PC-3 (cell line): ENCODE data around the gene H2BK1. TPM values are rescaled to one million over a fixed set of nuclear protein-coding genes. Genes with fewer than 3 reads are reported as not detected.

Source experiments
- ATAC-seq: fragments of 200-7000 bp; cut with Tn5 transposase; 2 replicates; pipeline ENCODE4 v1.9.1; 2020; ENCODE audit warnings: mild to moderate bottlenecking, moderate library complexity
- BruUV-seq: library from RNA; stranded (reverse); fragments of 400-500 nt; replicated peaks from 2 replicates; lab custom pipeline; 2021; lab: Mats Ljungman, UMichigan
- CTCF ChIA-PET: fragments of 300-600 bp; sonication (Branson Sonifier 250); formaldehyde crosslinking; loops from one replicate; lab custom pipeline; 2022; ENCODE audit warnings: antibody characterized with exemption; lab: Charles Lee
- POLR2A ChIA-PET: fragments of 300-600 bp; sonication (Branson Sonifier 250); formaldehyde crosslinking; loops from one replicate; lab custom pipeline; 2022; ENCODE audit warnings: antibody characterized with exemption; ENCODE audit not compliant: unreplicated experiment; lab: Charles Lee
- DNase-seq: peaks from one replicate; pipeline ENCODE4 v3.0.0-alpha.2; 2015
- H2AFZ ChIP-seq: fragments of 300-600 bp; sonication (generic); 2 replicates; pipeline ENCODE4 v1.6.0; 2016; ENCODE audit warnings: antibody characterized with exemption, low read length
- H3F3A ChIP-seq: fragments of 300-600 bp; sonication (generic); one replicate; pipeline ENCODE4 v1.6.0; 2017; ENCODE audit warnings: antibody characterized with exemption, low read length, control low read depth, mild to moderate bottlenecking; ENCODE audit not compliant: unreplicated experiment
- H3K27ac ChIP-seq: fragments of 300-600 bp; sonication (generic); 2 replicates; pipeline ENCODE4 v1.5.1; 2016; ENCODE audit warnings: mild to moderate bottlenecking, low read length
- H3K27me3 ChIP-seq: fragments of 300-600 bp; sonication (generic); 2 replicates; pipeline ENCODE4 v1.6.1; 2016; ENCODE audit warnings: low read length, mixed read lengths
- H3K36me3 ChIP-seq: fragments of 300-600 bp; sonication (generic); 2 replicates; pipeline ENCODE4 v1.6.1; 2016; ENCODE audit warnings: low read depth, mixed run types, low read length, mixed read lengths
- H3K4me1 ChIP-seq: fragments of 300-600 bp; sonication (generic); 2 replicates; pipeline ENCODE4 v1.5.1; 2016; ENCODE audit warnings: low read length; ENCODE audit not compliant: insufficient read depth
- H3K4me2 ChIP-seq: fragments of 300-600 bp; sonication (generic); 2 replicates; pipeline ENCODE4 v1.6.0; 2016; ENCODE audit warnings: low read length
- H3K4me3 ChIP-seq: fragments of 300-600 bp; sonication (generic); 2 replicates; pipeline ENCODE4 v1.5.1; 2016; ENCODE audit warnings: mild to moderate bottlenecking, low read length, mixed read lengths
- H3K79me2 ChIP-seq: fragments of 300-600 bp; sonication (generic); 2 replicates; pipeline ENCODE4 v1.6.1; 2017; ENCODE audit warnings: low read length, mixed read lengths
- H3K9ac ChIP-seq: fragments of 300-600 bp; sonication (generic); 2 replicates; pipeline ENCODE4 v1.6.0; 2016; ENCODE audit warnings: mild to moderate bottlenecking, low read length
- H3K9me2 ChIP-seq: fragments of 300-600 bp; sonication (generic); replicated peaks from 2 replicates; pipeline ENCODE4 v1.6.1; 2016; ENCODE audit warnings: mixed run types, low read length, mixed read lengths
- H3K9me3 ChIP-seq: fragments of 300-600 bp; sonication (generic); 2 replicates; pipeline ENCODE4 v1.6.1; 2016; ENCODE audit warnings: low read length, mixed read lengths
- H4K20me1 ChIP-seq: fragments of 300-600 bp; sonication (generic); 2 replicates; pipeline ENCODE4 v1.6.1; 2016; ENCODE audit warnings: low read length, mixed read lengths
- EZH2 ChIP-seq: fragments of 300-600 bp; sonication (generic); IDR thresholded peaks from one replicate; pipeline ENCODE4 v1.6.1; 2017; ENCODE audit warnings: antibody characterized with exemption, mild to moderate bottlenecking, low read length; ENCODE audit not compliant: unreplicated experiment
- EZH2phosphoT487 ChIP-seq: fragments of 300-600 bp; sonication (generic); IDR thresholded peaks from 2 replicates; pipeline ENCODE4 v1.6.1; 2018; ENCODE audit warnings: mild to moderate bottlenecking, antibody characterized with exemption, low read length, borderline replicate concordance
- intact Hi-C: fragments of 100-400 bp; cut with micrococcal nuclease; formaldehyde crosslinking; loops from 2 replicates; pipeline ENCODE4 v1.9.0; 2023
- total RNA-seq: library from RNA; depleted of rRNA; stranded (reverse); fragments of >200 nt; gene quantifications from 2 replicates; pipeline ENCODE4 v1.2.3, GENCODE V29; 2014
- TF ChIP-seq, protein P1 (sequence below): fragments of 300-600 bp; sonication (generic); conservative IDR thresholded peaks from 2 replicates; pipeline ENCODE4 v1.5.1; 2017; ENCODE audit warnings: antibody characterized with exemption, low read depth, mild to moderate bottlenecking, low read length

Gene H2BK1
- total RNA-seq, 1 experiment from 2014 or later: not detected

DNA sequence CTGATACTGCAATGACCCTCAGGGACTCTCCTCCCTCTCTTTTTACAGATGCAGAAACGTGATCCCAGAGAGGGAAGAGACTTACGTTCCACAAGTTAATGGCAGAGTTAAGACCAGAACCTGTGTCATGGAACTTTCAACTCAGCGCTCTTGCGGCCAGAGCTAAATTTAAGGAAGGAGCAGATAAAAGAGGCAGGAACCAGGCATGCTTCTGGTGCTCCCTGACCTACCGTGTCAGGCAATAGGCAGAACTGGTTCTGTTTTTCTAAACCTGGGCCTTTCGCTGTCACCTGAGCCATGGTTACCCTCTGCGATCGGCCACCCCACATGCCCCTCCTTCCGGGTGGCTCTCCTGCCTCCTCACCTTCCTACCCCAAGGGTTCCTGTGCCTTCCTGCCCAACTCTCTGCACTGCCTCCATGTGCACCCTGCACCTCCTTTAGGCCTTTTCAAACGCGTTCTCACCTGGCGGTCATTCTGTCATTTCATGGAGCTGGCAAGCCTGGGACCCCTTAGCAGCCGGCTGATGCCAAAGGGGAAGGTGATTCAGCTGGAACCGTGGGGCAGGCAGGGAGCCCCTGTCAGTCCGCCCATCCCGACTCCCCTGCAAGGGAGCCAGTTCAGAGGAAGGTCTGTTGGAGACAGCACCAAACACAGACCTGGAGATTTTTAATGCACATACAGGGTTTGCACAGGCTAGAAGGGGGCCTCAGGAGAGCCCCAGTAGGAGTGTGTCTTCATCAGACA is 35.1 kb downstream of the H2BK1 start:
- no peaks in the 10 kb centered on the region for H3F3A ChIP-seq
- H3K4me2 ChIP-seq: no peak overlapping the region
- DNase-seq (no peak), ATAC-seq (no peak)
- H3K27ac ChIP-seq: no peak overlapping the region
- CTCF ChIA-PET: no interaction called here
- H4K20me1 ChIP-seq: no peaks in the 10 kb centered on the region
- no peak overlapping the region for H3K4me3 ChIP-seq
- TF ChIP-seq, protein P1, sequence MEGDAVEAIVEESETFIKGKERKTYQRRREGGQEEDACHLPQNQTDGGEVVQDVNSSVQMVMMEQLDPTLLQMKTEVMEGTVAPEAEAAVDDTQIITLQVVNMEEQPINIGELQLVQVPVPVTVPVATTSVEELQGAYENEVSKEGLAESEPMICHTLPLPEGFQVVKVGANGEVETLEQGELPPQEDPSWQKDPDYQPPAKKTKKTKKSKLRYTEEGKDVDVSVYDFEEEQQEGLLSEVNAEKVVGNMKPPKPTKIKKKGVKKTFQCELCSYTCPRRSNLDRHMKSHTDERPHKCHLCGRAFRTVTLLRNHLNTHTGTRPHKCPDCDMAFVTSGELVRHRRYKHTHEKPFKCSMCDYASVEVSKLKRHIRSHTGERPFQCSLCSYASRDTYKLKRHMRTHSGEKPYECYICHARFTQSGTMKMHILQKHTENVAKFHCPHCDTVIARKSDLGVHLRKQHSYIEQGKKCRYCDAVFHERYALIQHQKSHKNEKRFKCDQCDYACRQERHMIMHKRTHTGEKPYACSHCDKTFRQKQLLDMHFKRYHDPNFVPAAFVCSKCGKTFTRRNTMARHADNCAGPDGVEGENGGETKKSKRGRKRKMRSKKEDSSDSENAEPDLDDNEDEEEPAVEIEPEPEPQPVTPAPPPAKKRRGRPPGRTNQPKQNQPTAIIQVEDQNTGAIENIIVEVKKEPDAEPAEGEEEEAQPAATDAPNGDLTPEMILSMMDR: no peak
- no peak for TF ChIP-seq EZH2
- TF ChIP-seq EZH2phosphoT487: no peak
- 0 out of 2 replicates have a peak, but pooled peaks cover 4% of the 10 kb centered on the region for H3K4me1 ChIP-seq
- no peaks in the 10 kb centered on the region for H3K9me3 ChIP-seq
- no peaks in the 10 kb centered on the region for H3K9me2 ChIP-seq
- no peak overlapping the region for H2AFZ ChIP-seq
- no peaks in the 10 kb centered on the region for H3K79me2 ChIP-seq
- 0 out of 2 replicates have a peak, but pooled peaks cover 14% of the 10 kb centered on the region for H3K27me3 ChIP-seq
- H3K9ac ChIP-seq: no peak overlapping the region
- intact Hi-C loops: no loop called here
- POLR2A ChIA-PET: no interaction called here
- BruUV-seq: no TSS peak
- no peaks in the 10 kb centered on the region for H3K36me3 ChIP-seq

DNA sequence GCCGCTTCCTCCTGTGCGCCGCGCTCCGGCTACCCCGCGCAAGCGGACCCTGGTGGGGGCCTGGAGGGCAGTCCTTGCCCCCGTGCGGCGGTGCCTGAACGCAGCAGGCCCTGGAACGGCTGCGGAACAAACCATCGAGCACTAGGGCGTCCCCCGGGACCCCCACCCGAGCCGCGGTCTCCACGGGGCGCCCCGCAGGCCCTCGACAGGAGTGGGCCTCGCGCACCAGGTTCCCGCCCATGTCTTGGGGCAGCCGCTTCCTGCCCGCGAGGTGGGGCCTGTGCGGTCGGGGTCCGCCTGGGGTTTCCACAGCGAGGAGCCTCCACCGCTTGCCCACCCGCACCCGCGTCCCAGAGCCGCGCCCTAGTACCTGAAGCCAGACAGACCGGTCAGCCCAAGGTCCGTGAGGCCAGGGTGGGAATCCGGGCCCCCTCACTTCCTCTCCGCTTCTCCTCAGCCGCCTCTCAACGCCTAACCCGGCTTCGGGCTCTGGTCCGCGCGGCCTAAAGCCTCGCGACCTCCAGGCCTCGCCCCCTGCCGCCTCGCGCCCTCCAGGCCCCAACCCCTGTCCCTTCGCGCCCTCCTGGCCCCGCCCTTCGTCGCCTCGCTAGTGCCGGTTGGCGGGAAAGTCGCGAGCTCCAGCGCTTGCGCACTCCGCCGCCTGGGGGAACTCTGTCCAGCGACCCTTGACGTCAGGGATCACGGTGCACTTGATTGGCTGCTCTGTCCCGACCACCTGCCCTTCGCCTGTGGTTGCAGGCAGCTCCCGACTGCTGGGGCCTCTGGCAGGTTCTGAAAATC is 35.8 kb downstream of the H2BK1 start:
- no peaks in the 10 kb centered on the region for H3F3A ChIP-seq
- H3K9me2 ChIP-seq: no peaks in the 10 kb centered on the region
- no peaks in the 10 kb centered on the region for H4K20me1 ChIP-seq
- no peaks in the 10 kb centered on the region for H3K79me2 ChIP-seq
- H3K9ac ChIP-seq: no peak overlapping the region
- no peak overlapping the region for H3K27ac ChIP-seq
- intact Hi-C loops: loop anchor here (5.0 kb wide), 2 partner anchors 128 to 277 kb away; no protein-coding TSS in a partner anchor
- H3K9me3 ChIP-seq: no peaks in the 10 kb centered on the region
- no TSS peak for BruUV-seq
- no peaks in the 10 kb centered on the region for H3K36me3 ChIP-seq
- no peak overlapping the region for H3K4me3 ChIP-seq
- H3K4me2 ChIP-seq: no peak overlapping the region
- no peak overlapping the region for H2AFZ ChIP-seq
- H3K27me3 ChIP-seq: 0 out of 2 replicates have a peak, but pooled peaks cover 13% of the 10 kb centered on the region
- ChIA-PET CTCF (no interaction called here), POLR2A (no interaction called here)
- ATAC-seq (no peak), DNase-seq (no peak)
- TF ChIP-seq, protein P1: no peak
- TF ChIP-seq EZH2phosphoT487 (no peak), EZH2 (no peak)
- 0 out of 2 replicates have a peak, but pooled peaks cover 4% of the 10 kb centered on the region for H3K4me1 ChIP-seq
